Thymus (tissue), 11 donors: Measurements from ENCODE around the gene HCK. TPM values are rescaled to one million over a fixed set of nuclear protein-coding genes. Genes with fewer than 3 reads are reported as not detected.
"Not testable (repeated sequence)": the region's sequence is repeated elsewhere in the genome, so short reads cannot be mapped to it uniquely, and the experiment has no call there.

Experiments
- DNase-seq, 9 donors: peaks; one replicate each; pipeline ENCODE4 v3.0.0-alpha.2; 2013; ENCODE audit warnings: low spot score in 9 of 9, low read depth in 6 of 9, missing footprints in 1 of 9
- H3K27ac ChIP-seq, 2 donors: one replicate each; pipeline ENCODE4 v1.5.1; 2013; ENCODE audit warnings: control low read depth in 1 of 2, low read depth in 1 of 2, low read length in 1 of 2, mild to moderate bottlenecking in 1 of 2, moderate library complexity in 1 of 2
- H3K27me3 ChIP-seq, 2 donors: one replicate each; pipeline ENCODE4 v1.5.1; 2013; ENCODE audit warnings: low read length in 1 of 2; ENCODE audit not compliant: control insufficient read depth in 2 of 2, insufficient read depth in 1 of 2
- H3K36me3 ChIP-seq, 2 donors: one replicate each; pipeline ENCODE4 v1.5.1; 2013; ENCODE audit warnings: low read length in 1 of 2, mild to moderate bottlenecking in 1 of 2, moderate library complexity in 1 of 2; ENCODE audit not compliant: control insufficient read depth in 2 of 2, insufficient read depth in 2 of 2
- H3K4me1 ChIP-seq, 2 donors: one replicate each; pipeline ENCODE4 v1.5.1; 2013; ENCODE audit warnings: low read length in 2 of 2; ENCODE audit not compliant: control insufficient read depth in 2 of 2, insufficient read depth in 2 of 2
- H3K4me3 ChIP-seq, 2 donors: one replicate each; pipeline ENCODE4 v1.5.1; 2013; ENCODE audit warnings: low read length in 2 of 2, control low read depth in 1 of 2, mild to moderate bottlenecking in 1 of 2
- H3K9me3 ChIP-seq, 2 donors: one replicate each; pipeline ENCODE4 v1.5.1; 2013; ENCODE audit warnings: low read length in 1 of 2, mild to moderate bottlenecking in 1 of 2; ENCODE audit not compliant: control insufficient read depth in 2 of 2, insufficient read depth in 1 of 2
- whole genome bisulfite sequencing: extraction: QIAGEN DNeasy Blood & Tissue Kit; methylation state at CpG from one replicate; pipeline ENCODE4 v1.1.7; 2013; 5-methylcytosine and 5-hydroxymethylcytosine counted together
- polyA plus RNA-seq: library from polyadenylated mRNA; stranded (reverse); fragments of 200-250 nt; gene quantifications from one replicate; pipeline ENCODE4 v1.2.3, GENCODE V29; 2013
- total RNA-seq: library from RNA; stranded (reverse); fragments of 120-200 nt; gene quantifications from one replicate; pipeline ENCODE4 v1.2.4, GENCODE V29; 2013
- donor health status: healthy.

The HCK gene
- total and polyA plus RNA-seq, 2 donors: 25.2 to 33.3 TPM

DNA sequence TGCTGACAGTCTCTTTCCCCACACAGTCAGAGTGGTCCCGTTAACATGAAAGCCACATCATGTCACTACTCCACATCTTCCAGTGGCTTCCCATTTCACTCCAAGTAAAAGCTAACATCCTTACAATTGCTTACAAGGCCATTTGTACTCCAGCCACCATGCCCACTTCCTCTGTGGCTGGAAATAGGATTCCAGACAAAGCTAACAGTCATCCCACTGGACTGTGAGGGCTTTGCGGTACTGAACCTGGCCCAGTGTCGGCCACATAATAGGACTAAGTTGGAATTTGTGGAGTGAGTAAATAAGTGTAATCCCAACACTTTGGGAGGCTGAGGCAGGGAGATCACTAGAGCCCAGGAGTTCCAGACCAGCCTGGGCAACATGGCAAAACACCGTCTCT lies 31.0 kb upstream of the HCK start:
- 94% methylated on average over 4 of the region's 4 CpGs for WGBS
- no peak for DNase-seq
- peaks cover 28 to 64% of the 10 kb centered on the region in 2 donors for H3K27me3 ChIP-seq
- no peak overlapping the region for H3K4me3 ChIP-seq
- H3K9me3 ChIP-seq: no peaks in the 10 kb centered on the region
- H3K4me1 ChIP-seq: peaks cover 0 to 17% of the 10 kb centered on the region in 2 donors
- no peak overlapping the region for H3K27ac ChIP-seq
- H3K36me3 ChIP-seq: no peaks in the 10 kb centered on the region

DNA sequence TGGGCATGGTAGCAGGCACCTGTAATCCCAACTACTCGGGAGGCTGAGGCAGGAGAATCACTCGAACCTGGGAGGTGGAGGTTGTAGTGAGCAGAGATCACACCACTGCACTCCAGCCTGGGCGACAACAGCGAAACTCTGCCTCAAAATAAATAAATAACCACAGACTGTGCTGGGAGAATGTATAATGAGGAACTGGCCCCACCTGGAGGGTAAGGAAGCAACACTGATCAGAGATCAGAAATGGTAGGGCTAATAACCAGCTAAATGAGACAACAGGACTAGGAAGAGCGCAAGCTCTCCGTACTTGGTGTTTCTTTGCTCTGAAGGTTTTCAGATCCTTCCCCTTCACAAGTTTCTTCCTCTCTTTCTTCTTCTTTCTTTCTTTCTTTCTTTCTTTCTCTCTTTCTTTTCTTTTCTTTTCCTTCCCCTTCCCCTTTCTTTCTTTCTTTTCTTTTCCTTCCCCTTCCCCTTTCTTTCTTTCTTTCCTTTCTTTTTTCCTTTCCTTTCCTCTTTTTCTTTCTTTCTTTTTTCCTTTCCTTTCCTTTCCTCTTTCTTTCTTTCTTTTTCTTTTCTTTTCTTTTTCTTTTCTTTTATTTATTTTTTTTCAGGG lies 27.3 kb upstream of the HCK start:
- Histone ChIP-seq H3K27me3 (peaks cover 5 to 38% of the 10 kb centered on the region in 2 donors), H3K36me3 (no peaks in the 10 kb centered on the region), H3K4me1 (peaks cover 0 to 5% of the 10 kb centered on the region in 2 donors), H3K4me3 (no peak overlapping the region), H3K27ac (no peak overlapping the region), H3K9me3 (no peaks in the 10 kb centered on the region)
- 81% methylated on average over 6 of the region's 6 CpGs for WGBS
- no peak for DNase-seq

DNA sequence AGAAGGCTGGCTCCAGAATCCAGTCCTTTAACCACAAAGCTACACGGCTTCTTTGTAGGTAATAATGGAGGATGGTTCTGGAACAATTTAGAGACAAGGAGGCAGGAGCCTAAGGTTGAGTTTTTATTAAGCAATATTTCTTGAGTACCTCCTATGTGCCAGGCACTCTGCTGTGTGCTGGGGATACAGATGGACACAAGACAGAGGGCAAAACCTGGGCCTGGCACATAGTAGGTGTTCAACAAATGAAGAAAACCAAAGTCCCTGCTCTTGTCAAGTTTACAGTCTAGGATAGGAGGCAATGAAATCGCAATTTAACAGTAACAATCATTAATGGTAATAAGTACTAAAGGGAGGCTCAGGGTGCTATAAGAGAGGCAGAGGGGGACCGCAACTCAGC lies 24.4 kb upstream of the HCK start:
- H3K4me1 ChIP-seq: peaks cover 0 to 4% of the 10 kb centered on the region in 2 donors
- H3K27me3 ChIP-seq: peaks cover 0 to 35% of the 10 kb centered on the region in 2 donors
- no peak overlapping the region for H3K4me3 ChIP-seq
- H3K36me3 ChIP-seq: no peaks in the 10 kb centered on the region
- DNase-seq: no peak
- H3K9me3 ChIP-seq: no peaks in the 10 kb centered on the region
- 97% methylated on average over 3 of the region's 3 CpGs for WGBS
- no peak overlapping the region for H3K27ac ChIP-seq

DNA sequence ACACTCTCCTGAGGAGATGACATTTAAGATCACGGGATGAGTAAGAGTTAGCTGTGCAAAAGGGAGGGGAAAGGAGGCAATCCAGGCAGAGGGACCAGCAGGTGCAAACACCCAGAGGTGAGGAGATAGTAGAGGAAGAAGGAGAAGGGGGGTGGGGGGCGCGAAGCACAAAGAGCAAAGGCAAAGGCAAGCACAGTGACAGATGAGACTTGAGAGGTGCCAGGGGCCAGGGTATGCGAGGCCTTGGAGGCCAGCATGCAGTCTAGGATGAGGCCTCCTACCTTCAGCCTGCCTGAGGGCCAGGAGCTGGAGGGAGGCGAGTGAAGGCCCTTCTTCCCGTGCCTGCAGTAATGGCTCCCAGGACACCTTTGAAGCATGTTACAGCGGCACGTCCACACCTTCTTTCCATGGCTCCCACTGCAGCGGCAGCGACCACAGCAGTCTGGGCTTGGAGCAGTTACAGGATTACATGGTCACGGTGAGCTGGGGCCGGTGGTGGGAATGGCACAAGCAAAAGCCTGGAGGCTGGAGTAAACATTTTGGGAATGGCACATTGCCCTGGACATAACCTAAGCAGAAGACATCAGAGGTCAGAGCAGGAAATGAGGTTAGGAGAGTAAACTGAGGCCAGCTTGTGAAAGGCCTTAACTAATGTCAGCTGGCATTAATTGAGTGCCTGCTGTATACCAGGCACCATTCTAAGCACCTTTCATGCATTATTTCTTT lies 23.2 kb upstream of the HCK start:
- no peaks in the 10 kb centered on the region for H3K9me3 ChIP-seq
- no peak overlapping the region for H3K27ac ChIP-seq
- peaks cover 0 to 32% of the 10 kb centered on the region in 2 donors for H3K27me3 ChIP-seq
- H3K4me1 ChIP-seq: peaks cover 0 to 4% of the 10 kb centered on the region in 2 donors
- no peaks in the 10 kb centered on the region for H3K36me3 ChIP-seq
- no peak for DNase-seq
- H3K4me3 ChIP-seq: no peak overlapping the region
- WGBS: 85% methylated on average over 12 of the region's 12 CpGs

DNA sequence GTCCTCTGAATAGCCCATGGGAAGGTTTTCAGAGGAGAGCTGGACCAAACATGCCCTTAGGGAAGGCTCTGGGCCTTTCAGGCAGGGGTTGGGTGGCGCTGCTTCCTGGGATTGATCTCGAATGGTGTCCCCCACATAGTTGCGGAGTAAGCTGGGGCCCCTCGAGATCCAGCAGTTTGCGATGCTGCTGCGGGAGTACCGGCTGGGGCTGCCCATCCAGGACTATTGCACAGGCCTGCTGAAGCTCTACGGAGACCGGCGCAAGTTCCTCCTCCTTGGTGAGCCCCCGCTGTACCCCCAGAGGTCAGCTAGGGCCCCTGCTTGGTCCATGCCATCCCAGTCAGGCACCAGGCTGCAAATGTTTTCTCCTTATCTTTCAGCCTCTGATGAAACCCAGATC lies 22.5 kb upstream of the HCK start:
- WGBS: 96% methylated on average over 11 of the region's 11 CpGs
- peaks cover 0 to 33% of the 10 kb centered on the region in 2 donors for H3K27me3 ChIP-seq
- H3K27ac ChIP-seq: no peak overlapping the region
- H3K4me3 ChIP-seq: no peak overlapping the region
- H3K9me3 ChIP-seq: no peaks in the 10 kb centered on the region
- H3K36me3 ChIP-seq: no peaks in the 10 kb centered on the region
- H3K4me1 ChIP-seq: peaks cover 0 to 4% of the 10 kb centered on the region in 2 donors
- DNase-seq: no peak

DNA sequence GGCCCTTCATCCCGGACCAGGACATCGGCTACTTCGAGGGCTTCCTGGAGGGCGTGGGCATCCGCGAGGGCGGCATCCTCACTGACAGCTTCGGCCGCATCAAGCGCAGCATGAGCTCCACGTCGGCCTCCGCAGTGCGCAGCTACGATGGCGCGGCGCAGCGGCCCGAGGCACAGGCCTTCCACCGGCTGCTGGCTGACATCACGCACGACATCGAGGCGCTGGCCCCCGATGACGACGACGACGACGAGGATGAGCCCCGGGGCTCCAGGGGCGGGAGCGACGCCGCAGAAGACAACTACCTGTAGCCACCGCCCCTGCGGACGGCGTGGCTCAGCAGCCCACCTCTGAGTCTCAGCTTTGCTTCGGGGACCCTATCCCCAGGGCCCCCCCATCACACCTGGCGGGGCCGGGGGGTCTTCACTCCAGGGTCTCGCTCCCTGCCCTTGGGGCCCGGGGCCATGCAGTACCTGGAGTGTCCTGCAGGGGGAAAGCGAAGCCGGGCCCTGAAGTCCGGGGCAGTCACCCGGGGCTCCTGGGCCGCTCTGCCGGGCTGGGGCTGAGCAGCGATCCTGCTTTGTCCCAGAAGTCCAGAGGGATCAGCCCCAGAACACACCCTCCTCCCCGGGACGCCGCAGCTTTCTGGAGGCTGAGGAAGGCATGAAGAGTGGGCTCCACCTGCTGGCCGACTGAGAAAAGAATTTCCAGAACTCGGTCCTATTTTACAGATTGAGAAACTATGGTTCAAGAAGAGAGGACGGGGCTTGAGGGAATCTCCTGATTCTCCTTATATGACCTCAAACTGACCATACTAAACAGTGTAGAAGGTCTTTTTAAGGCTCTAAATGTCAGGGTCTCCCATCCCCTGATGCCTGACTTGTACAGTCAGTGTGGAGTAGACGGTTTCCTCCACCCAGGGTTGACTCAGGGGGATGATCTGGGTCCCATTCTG lies 20.8 kb upstream of the HCK start:
- peak in 5 of 9 donors; percentile 8 to 61 (median 40) for DNase-seq
- Histone ChIP-seq H3K36me3 (no peaks in the 10 kb centered on the region), H3K9me3 (no peaks in the 10 kb centered on the region), H3K27me3 (peaks cover 0 to 37% of the 10 kb centered on the region in 2 donors), H3K4me3 (no peak overlapping the region), H3K27ac (no peak overlapping the region), H3K4me1 (peaks cover 0 to 6% of the 10 kb centered on the region in 2 donors)
- 31% methylated on average over 59 of the region's 59 CpGs for WGBS

DNA sequence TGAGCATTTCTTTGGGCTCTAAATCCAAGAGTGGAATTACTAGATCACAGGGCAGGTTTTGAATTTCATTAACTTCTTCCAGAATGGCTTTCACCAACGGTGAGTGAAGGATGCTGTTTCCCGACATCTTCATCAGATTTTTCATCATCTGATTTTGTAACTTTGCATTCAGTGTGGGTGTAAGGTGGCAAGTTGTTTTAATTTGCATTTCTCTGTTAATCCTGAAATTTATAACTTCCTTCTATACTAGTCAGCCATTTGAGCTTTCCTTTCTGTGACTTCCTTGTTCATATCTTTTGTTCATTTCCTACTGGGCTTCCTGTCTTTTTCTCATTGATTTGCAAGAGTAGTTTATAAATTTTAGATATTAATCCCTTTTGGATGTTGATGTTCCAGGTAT lies 18.7 kb upstream of the HCK start:
- Histone ChIP-seq H3K36me3 (no peaks in the 10 kb centered on the region), H3K27ac (no peak overlapping the region), H3K4me1 (peaks cover 0 to 6% of the 10 kb centered on the region in 2 donors), H3K4me3 (no peak overlapping the region), H3K9me3 (no peaks in the 10 kb centered on the region), H3K27me3 (peaks cover 0 to 35% of the 10 kb centered on the region in 2 donors)
- WGBS: 71% methylated on average over 2 of the region's 2 CpGs
- DNase-seq: no peak

DNA sequence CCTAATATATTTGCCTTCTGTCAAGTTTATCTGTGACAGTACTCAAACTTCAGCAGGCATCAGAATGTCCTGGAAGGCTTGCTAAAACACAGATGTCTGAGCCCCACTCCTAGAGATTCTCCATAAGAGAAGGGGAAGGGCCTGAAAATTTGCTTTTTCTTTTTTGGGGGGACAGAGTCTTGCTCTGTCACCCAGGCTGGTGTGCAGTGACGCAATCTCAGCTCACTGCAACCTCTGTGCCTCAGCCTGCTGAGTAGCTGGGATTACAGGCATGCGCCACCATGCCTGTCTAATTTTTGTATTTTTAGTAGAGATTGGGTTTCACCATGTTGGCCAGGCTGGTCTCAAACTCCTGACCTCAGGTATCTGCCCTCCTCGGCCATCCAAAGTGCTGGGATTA lies 18.3 kb upstream of the HCK start:
- not testable (repeated sequence) for H3K27ac ChIP-seq, H3K4me3 ChIP-seq
- peaks cover 0 to 34% of the 10 kb centered on the region in 2 donors for H3K27me3 ChIP-seq

More for the DNA sequence above, 18.3 kb upstream of the HCK start:
- not testable (repeated sequence) for H3K9me3 ChIP-seq, H3K36me3 ChIP-seq, DNase-seq, H3K4me1 ChIP-seq
- WGBS: 93% methylated on average over 3 of the region's 3 CpGs
